GM21381 (cell line): Measurements from ENCODE around the gene APOBR.

Experiments
- ATAC-seq: cut with Tn5 transposase; IDR thresholded peaks from one replicate; pipeline ENCODE4 v1.9.1; 2021; ENCODE audit warnings: mild to moderate bottlenecking, moderate library complexity; ENCODE audit not compliant: unreplicated experiment

The APOBR gene

GRCh38 chr16:28548306-28548802 is 53.9 kb downstream of the APOBR start:
- ATAC-seq, result no peak
